ENCODE data around the gene FXN.

DNA sequence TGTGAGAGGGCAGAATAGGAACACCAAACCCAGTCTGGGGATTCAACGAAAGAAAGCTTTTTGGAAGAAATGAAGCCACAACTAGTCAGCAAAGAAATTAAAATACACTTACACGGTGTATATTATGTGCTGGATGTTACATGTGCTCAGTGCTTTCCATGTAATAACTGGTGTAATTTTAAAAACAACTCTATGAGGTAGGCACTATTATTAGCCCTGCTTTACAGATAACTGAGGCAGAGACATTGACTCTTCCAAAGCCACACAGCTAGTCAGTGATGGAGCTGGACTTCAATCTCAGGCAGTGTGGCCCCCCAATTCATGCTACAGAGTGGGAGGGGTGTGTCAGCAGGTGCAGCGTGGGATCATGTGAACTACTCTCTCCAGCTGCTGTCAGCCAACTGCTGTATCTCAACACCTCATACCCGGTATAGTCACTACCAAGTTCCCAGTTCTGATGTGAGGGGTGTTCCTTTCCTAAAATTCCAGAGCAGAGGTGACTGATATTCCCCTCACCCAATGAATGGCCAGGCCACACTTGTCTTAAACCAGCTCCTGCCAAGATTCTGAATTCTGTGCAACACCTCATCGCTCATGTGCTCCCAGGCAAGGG is 104.7 kb downstream of the FXN start:
- TF ChIP-seq, protein P1, sequence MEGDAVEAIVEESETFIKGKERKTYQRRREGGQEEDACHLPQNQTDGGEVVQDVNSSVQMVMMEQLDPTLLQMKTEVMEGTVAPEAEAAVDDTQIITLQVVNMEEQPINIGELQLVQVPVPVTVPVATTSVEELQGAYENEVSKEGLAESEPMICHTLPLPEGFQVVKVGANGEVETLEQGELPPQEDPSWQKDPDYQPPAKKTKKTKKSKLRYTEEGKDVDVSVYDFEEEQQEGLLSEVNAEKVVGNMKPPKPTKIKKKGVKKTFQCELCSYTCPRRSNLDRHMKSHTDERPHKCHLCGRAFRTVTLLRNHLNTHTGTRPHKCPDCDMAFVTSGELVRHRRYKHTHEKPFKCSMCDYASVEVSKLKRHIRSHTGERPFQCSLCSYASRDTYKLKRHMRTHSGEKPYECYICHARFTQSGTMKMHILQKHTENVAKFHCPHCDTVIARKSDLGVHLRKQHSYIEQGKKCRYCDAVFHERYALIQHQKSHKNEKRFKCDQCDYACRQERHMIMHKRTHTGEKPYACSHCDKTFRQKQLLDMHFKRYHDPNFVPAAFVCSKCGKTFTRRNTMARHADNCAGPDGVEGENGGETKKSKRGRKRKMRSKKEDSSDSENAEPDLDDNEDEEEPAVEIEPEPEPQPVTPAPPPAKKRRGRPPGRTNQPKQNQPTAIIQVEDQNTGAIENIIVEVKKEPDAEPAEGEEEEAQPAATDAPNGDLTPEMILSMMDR (IDR thresholded peaks at IDR 0.05), result no peak
- TF ChIP-seq POLR2A (IDR thresholded peaks at IDR 0.05), result no peak
- TF ChIP-seq POLR2AphosphoS5 (IDR thresholded peaks at IDR 0.05), result no peak
